HG03175 (cell line): ENCODE measurements around the gene JARID2.

ENCODE experiments used
- ATAC-seq: cut with Tn5 transposase; IDR thresholded peaks from one replicate; pipeline ENCODE4 v1.9.1; 2021; ENCODE audit warnings: mild to moderate bottlenecking, moderate library complexity; ENCODE audit not compliant: unreplicated experiment

JARID2 gene

DNA sequence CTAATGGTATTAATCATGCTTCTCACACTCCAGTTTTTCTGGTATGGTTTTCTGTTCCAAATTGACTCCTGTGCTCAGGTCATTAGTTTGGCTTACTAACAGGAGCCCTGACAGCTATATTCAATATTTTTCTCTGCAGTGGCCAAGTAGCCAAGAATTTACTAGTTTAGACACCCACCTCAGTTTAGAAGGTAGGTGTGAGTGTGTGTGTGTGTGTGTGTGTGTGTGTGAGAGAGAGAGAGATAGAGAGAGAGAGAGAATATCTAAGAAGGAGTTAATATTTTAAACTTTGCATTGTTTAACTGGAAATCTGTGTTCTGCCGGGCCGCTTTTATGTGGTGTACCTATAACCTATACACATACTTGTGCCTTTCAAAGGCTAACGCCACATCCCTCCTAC, 18.5 kb downstream of the JARID2 start:
- no peak for ATAC-seq

DNA sequence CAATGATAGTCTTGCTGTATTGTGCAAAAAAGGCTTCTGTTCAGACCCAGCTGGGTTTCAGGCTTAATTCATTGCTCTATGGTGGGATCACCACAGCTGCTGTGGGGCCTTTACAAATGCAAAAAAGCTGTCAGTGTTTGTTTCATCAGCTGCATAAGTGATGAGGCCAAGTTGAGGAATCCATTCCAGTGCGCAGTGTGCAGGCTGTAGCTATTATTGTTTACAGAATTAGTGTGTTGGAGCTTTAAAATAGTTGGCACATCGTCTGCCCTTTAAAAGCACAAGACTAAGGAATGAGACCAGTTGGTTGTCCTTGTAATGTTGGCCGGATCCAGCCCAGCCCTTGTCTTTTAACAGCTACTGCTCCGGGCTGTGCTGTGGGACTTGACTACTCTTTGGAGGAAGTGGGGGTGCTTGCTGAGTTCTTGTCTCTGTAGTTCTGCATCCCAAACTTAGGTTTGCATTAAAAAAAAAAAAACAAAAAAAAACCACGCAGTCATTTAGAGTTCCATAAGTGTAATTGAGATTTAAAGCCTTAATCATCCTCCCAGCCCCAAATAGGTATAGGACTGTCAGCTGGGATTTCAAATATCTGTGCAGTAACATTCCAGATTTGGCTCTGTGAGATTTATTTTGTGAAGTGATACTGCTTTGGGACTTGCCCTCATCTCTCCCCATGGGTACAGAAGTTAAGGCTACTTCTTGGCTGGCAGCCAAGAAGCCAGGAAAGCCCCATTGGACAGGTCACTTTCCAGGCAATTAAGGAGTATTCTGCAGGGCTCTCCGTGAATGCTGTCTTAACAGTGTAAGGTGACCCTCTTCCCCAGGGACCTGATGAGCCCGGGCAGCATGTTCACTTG, 19.3 kb downstream of the JARID2 start:
- no peak for ATAC-seq

DNA sequence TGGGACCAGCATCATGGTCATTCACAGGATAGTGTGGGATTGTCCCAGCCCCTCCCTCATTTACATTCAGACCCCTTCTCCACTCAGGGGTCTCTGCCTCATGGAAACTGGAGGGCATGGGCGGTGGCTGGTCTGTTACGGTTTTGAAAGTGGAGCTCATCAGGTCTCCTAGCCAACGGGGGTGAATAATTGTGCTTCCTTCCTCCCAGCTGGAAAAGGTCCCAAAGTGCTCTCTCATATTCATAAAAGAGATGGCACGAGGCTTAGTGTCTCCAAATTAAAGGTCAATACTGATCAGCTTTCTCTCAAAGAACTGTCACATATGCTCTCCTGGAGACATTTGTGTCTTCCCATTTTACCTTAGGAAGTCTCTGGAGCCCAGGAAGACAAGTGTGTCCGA, 19.9 kb downstream of the JARID2 start:
- no peak for ATAC-seq

DNA sequence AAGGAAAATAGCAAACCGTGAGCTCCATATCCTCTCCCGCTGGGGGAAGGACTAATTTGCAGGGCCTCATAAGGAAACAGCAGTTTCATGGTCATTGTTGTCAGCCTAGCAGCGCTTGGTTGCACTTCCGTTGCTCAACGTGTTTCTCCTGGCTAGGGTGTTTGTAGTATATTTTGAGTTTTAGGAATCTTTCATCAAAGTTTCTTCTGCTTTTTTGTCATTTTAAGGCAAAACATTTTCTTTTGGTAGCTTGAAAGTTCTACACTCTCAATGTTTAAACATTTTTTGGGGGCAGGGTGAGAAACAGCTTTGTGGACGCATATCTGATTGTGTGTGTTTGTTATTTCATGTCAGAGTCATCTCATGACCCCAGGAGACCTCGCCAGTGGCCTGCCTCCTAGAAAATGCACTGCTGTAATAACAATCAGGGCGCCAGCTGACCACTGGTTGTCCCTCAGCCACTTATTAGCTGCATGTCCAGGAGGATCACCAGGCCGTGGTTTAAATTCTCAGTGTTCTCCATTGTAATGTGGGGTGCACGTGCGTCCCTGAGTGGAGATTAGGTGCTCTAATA, 20.6 kb downstream of the JARID2 start:
- ATAC-seq = no peak

DNA sequence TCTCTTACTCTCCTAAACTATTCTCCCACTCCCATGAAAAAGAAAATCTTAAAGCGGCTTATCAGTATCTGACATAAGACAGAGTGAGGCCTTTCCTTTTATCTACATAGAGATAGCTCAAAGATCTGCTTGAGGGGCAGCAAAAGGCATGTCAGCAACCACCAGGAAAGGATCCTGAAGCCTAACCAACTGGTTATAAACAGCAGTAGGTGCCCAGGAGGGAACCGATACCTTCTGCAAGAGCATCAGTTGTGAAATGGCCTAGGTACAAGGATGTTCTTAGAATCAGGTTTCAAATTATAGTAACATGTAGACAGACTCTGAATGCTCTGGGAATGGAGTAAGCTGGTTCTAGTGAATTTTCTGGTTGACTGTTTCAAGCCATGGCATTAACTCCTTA, 21.4 kb downstream of the JARID2 start:
- no peak for ATAC-seq

DNA sequence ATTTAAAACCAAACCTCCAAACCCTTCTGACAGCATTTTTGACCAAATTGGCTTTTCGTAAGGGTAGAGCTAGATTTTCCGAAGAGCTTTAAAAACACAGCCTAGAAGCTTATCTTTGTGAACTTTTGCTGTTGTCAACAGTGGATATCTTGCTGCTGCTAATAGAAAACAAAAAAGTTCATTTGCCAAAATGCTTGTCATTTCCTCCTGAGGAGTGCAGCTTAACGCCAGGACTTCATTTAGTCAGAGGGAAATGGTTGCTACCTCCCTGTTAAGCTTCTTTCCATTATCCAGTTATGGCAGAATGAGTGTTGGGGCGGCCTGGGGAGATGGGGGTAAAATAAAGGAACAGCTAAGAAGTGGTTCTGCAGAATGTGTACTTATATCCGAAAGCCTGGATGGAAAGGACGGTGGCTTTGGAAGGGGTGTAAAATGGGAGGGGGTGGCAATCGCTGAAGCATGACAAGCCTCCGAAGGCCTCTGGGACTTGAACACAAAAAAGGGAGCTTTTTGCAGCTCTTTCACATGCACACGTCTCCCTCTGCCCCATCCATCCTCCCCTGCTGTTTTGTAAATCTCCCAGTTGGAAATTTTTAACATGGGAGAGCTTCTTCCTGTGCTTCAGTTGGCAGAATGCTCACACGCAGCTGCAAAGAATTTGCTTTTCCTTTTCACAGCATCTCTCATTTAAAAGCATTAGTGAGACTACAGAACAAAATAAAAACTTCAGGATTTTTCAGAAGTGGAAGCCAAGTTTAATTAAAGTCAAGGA, 22.5 kb downstream of the JARID2 start:
- no peak for ATAC-seq

DNA sequence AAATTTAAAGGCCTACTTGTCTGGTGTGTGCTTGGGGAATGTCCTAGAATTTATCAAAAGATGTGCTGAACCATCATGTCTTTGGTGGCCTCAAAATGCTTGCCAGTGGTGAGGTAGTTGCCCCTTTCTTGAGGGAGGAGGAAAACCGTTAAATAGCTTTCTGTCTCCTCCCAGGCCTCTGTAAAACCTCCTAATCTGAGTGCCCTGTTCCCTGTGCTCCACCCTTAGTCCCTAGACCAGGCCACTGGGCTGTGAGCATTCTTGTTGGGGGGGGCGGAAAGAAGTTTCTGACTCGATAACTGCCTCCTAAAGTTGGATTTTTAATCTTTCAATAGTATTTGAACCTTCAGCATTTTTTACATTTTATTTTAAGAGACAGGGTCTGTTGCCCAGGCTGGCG, 23.1 kb downstream of the JARID2 start:
- ATAC-seq = no peak

DNA sequence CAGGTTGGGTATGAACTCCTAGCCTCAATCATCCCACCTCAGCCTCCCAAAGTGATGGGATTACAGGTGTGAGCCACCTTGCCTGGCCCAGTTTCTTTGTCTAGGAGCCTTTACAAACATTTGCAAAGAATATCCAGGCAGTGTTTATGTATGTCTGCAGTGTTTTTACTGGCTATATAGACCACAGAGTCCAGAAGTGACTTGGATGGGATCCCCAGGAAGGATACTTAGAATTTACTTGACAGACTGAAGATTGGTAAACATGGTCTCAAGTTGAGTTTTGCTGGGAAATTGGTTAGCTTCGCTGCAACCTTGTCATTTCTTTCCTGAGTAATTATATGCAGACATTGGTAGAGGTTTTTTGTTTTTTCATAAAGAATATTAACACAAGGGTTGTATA, 23.8 kb downstream of the JARID2 start:
- no peak for ATAC-seq

DNA sequence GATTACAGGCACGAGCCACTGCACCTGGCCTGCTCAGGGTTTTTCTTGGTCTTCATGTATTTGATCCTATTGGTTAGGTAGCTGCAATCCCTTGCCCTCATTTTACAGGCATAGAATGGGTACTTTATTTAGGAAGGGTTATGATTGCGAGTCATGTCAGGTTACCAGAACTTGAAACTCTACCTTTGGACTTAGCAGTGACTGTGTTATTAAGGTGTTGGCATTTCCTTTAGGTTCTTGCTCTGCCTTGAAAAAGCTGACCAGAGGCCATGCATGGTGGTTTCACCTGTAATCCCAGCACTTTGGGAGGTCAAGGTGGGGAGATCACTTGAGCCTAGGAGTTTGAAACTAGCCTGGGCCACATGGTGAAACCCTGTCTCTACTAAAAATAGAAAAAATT, 24.5 kb downstream of the JARID2 start:
- ATAC-seq = no peak

DNA sequence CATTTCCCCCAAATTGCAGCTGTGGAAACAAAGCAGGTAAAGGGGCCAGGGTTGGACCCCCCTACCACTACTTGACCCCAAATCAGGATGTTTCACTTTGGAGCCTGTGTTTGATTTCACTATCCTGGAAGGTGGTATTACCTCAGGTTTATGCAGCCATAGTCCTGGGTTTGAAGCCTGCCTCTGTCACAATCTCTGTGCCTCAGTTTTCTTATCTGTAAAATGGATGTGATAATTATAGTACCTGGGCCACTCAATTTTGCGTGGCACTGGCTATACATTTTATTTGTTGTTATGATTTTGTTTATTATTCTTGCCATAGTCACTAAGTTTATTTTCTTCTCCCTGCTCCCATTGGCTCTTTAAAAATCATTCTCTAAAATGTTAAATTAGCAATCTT, 26.7 kb downstream of the JARID2 start:
- no peak for ATAC-seq

DNA sequence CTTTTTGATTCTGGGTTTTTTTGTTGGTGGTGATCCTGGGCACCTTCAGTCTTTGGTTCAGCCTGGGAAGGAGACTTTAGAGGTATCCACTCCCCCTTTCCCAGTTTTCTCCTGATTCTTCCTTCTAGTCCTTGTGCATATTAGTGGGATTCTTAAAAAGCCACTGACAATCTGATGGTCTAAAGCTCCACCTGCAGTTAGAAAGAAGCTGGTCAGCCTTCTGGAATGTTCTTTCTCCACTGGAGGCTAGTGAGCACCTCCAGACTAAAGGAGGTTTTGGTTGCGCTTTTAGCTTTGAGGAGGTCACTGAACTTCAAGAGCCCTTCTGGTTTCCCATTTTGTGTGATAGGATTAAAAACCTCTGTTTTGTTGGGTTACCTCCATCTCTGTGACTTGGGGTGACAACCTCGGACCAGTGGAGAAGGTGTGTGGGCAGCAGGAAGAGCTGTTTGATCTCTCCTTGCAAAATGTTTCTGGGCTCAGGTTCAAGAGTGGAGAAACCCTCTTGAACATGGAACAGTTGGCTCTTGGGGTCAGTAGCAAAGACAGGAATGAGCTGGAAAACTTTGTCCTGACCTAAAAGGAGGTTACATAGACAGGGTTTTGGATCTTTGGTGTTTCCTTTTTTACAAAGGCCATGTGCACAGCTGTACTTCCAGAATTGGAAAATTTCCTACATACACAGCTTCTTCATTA, 29.0 kb downstream of the JARID2 start:
- ATAC-seq = no peak

DNA sequence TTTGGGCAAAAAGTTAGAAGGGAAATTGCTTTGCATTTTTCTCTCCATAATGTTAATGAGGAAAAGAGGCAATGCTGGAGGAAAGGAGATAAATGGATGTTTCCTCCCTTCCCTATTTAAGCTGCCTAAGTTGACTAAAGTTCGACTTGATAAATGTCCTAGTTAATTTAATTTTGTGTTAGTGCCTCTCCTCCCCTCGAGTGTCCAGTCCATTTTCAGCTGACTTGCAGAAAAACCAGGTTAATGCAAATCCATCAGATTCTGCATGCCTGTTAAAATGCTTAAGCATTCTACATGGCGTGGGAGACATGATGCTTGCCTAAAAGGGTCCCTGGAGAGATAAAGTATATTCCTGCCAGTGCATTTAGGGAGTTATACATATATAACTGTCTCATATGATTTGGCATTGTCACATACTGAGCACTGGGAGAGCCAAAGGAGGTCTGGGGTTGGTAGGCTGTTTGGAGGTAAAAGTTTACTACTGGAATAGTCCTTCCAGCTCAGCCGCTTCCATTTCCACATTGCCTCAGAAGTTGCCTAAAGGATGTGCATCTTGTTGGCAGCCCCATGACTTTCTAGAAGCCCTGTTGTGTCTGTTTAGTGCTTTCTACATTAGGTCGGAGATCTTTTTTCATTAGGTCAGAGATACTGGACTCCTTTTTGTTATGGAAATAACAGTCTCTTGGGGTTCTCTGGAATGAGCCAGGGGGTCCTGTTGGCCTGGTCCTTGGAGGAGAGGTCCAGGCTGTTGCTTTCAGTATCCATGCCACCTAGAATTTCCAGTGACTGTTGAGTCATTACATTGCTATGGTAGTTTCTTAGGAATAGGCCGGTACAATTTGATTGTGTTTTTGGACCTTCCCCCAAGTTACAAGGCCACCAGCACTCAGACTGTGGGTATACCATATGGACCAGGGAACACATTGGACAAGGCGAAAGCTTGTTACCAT, 30.4 kb downstream of the JARID2 start:
- ATAC-seq = no peak

DNA sequence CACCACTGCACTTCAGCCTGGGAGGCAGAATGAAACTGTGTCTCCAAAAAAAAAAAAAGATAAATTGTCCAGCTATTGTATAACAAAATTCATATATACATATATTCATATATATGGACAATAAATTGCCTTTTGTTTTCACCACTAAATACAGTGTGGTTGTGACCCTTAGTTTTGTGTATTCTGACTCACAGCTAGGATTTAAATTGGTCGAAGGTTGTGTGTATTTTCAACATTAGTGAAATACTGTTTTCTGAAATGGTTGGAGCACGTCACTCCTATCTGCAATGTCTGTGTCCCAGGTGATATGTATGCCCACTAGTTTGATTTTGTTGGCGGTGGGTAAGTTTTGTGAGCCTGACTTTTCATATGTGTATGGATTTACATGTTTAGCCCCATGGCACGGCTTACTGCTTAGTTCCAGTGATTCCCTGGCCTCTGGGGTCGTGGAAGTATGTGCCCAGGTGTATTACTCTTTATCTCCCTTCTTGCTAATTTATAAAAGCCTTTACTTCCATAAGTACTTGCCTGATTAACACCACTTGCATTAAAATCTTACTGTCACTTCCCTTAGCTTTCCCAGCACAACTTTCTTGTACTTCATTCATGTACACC, 33.3 kb downstream of the JARID2 start:
- ATAC-seq = no peak

DNA sequence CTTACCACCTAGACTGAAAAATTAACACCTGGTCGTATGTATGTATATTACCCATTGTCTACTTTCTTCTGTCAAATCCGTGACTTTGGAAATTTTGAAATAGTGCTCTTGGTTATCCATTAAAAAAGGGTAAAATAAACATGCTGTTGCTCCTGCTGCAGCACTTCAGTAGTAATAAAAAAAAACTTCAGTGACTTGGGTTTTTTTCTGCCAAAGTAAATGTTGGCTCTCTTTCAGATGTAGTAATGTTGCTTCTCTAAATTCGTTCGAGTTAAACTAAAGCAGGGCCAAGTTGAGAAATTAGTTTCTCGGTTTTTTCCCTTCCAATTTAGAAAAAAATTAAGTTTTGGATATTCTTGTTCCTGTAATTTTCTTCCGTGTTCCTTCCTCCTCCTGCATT, 34.2 kb downstream of the JARID2 start:
- no peak for ATAC-seq

DNA sequence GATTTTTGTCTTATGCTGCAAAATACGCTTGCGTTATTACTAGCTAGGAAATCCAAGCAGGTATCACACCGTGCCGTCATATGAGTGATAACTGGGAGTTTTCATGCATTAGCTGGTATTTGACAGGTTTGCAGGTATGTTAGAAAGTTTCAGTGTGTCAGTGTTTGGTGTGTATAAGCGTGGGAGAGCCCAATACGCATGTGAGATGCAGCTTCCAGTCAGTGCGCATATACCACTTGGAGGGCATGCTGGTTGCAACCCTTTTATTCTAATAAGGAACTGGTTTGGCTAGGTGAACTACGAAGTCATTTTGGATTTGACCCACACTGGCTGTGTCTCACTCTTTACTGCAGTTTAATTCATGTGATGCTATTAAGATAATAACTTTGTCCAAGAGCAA, 35.1 kb downstream of the JARID2 start:
- no peak for ATAC-seq

DNA sequence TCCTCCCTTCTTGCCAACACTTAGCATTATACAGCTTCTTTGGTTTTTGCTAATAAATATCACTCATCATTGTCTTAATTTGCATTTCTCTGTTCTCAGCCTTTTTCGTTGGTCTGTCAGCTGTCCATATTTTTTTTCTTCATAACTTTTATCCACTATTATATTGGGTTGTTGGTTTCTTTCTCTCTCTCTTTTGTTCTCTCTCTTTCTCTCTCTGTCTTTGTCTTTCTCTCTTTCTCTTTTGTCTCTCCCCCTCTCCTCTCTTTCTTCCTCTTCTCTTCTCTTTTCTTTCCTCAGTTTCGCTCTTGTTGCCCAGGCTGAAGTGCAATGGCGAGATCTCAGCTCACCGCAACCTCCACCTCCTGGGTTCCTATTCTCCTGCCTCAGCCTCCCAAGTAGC, 36.5 kb downstream of the JARID2 start:
- ATAC-seq = no peak

DNA sequence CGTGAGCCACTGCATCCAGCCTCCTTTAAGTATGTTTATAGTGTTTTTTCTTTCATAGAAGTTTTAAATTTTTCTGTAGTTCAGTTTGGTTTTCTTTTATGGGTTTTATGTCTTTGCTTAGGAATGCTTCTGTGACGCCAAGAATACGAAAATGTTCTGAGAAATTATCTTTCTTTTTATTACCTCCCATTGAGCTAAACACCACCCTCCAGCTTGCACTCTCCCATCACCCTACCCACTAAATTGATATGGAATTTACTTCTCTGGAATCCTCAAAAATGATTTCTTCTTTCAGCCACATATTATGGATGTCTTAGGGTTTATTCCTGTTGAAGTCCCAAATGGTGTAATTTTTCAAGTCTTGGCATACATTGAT, 38.1 kb downstream of the JARID2 start:
- no peak for ATAC-seq

DNA sequence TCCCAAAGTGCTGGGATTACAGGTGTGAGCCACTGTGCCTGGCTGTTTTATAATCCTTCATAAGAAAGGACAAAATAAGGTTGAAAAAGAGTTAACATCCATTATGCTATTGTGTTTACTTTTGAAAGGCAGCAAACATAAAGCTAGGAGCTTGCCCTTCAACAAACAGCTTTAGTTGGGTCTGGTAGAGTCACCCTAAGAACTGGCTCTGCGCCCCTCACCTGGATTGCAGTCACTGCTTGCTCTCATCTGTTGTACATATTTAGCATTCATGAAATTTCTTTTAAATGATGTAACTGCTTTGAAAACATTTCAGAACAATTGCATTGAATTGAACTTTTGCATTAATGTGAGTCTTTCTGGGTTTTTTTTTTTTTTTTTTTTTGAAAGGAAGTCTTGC, 38.9 kb downstream of the JARID2 start:
- ATAC-seq = no peak

DNA sequence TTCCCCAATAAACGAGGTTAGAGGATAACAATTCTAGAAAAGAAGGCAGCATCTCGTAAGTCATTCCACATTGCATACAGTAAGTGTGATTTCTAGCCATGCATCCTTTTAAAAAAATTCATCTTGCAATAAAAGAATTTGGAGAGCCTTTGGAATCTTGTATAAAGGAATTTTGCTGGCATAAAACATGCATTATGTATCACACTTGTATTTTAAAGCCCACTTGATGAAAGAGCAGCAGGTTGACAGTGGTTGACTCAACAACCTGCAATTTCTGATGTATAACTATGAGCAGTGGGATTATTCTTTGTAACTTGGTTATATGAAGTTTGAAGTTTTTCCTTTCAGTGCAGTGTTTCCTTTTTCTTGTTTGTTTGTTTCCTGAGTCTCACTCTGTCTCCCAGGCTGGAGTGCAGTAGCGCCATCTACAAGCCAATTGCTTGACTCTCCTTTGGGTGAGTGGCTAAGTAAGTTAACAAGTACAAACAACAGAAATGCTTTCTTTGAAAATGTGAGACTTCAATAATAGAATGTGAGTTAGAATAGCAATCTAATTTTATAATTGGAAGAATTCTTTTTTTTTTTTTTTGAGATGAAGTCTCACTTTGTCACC, 39.9 kb downstream of the JARID2 start:
- no peak for ATAC-seq
